Fibroblast of mammary gland (primary cell): ENCODE results near the gene RNU7-1.

Experiments
- DNase-seq: peaks from one replicate; pipeline ENCODE4 v3.0.0-alpha.2; 2010; ENCODE audit warnings: low read depth
- H3K4me3 ChIP-seq: 2 replicates; pipeline ENCODE4 v1.5.1; 2011; ENCODE audit warnings: low read depth, mild to moderate bottlenecking, low read length, moderate library complexity; ENCODE audit not compliant: control insufficient read depth
- CTCF ChIP-seq: conservative IDR thresholded peaks from 2 replicates; pipeline ENCODE4 v1.5.1; 2011; ENCODE audit warnings: low read depth, low read length, inconsistent platforms; ENCODE audit not compliant: control insufficient read depth, insufficient read depth

Gene RNU7-1

GRCh38 chr12:6967651-6968100 is 24.1 kb downstream of the RNU7-1 start:
- DNase-seq: no peak
- TF ChIP-seq CTCF: no peak
- no peak overlapping the region for H3K4me3 ChIP-seq

GRCh38 chr12:6968426-6968825 is 24.8 kb downstream of the RNU7-1 start:
- no peak for TF ChIP-seq CTCF
- H3K4me3 ChIP-seq: no peak overlapping the region
- no peak for DNase-seq

GRCh38 chr12:6970096-6970527 is 26.5 kb downstream of the RNU7-1 start:
- DNase-seq: peak; percentile 10
- TF ChIP-seq CTCF: no peak
- peak overlapping the region; percentile 90 for H3K4me3 ChIP-seq

- TF ChIP-seq CTCF: no peak
- DNase-seq: no peak
- H3K4me3 ChIP-seq: no peak overlapping the region
Measured at GRCh38 chr12:6974180-6974579, 30.6 kb downstream of the RNU7-1 start.

- TF ChIP-seq CTCF: no peak
- DNase-seq: no peak
- H3K4me3 ChIP-seq: no peak overlapping the region
Measured at GRCh38 chr12:6975297-6976032, 31.8 kb downstream of the RNU7-1 start.

GRCh38 chr12:6977653-6978052 is 34.0 kb downstream of the RNU7-1 start:
- no peak overlapping the region for H3K4me3 ChIP-seq
- no peak for DNase-seq
- TF ChIP-seq CTCF: no peak
